Measurements from ENCODE around the gene HEMK1.

DNA sequence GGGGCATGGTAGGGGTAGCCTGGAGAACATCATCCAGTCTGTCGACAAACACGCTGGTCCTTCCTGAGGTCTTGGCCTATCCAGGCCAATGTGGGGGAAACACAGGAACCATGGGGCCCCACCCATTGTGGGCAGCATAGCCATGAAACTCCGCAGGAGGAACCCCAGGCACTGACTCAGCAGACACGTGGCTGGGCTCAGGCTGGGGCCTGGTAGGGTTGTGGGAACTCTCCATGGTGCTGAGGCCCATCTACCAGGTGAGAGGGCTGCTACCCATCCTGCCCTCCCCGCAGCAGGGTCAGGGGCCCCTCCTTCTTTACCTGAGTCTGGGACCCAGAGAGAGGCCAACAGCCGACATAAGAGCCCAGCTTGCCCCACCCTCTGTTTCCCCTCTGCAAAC, 43.3 kb upstream of the HEMK1 start:
- TF ChIP-seq, protein P1, sequence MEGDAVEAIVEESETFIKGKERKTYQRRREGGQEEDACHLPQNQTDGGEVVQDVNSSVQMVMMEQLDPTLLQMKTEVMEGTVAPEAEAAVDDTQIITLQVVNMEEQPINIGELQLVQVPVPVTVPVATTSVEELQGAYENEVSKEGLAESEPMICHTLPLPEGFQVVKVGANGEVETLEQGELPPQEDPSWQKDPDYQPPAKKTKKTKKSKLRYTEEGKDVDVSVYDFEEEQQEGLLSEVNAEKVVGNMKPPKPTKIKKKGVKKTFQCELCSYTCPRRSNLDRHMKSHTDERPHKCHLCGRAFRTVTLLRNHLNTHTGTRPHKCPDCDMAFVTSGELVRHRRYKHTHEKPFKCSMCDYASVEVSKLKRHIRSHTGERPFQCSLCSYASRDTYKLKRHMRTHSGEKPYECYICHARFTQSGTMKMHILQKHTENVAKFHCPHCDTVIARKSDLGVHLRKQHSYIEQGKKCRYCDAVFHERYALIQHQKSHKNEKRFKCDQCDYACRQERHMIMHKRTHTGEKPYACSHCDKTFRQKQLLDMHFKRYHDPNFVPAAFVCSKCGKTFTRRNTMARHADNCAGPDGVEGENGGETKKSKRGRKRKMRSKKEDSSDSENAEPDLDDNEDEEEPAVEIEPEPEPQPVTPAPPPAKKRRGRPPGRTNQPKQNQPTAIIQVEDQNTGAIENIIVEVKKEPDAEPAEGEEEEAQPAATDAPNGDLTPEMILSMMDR (IDR thresholded peaks at IDR 0.05): no peak
- no peak for TF ChIP-seq POLR2A (IDR thresholded peaks at IDR 0.05)

All from breast epithelium (tissue), 3 donors.